ENCODE data around the gene TRABD.

TRABD gene

GRCh38 chr22:50246242-50247175 lies 60.8 kb downstream of the TRABD start:
- DNase-seq, result no peak

- DNase-seq, result no peak
Observed at GRCh38 chr22:50247748-50248147, 62.0 kb downstream of the TRABD start.

GRCh38 chr22:50248196-50249081 lies 62.7 kb downstream of the TRABD start:
- DNase-seq, result no peak
